ENCODE measurements around the gene SH3GL3. TPM values are rescaled to one million over a fixed set of nuclear protein-coding genes. Genes with fewer than 3 reads are reported as not detected.

Gene SH3GL3
- total RNA-seq, 2 donors from 2014 or later, result 3.5 to 3.8 TPM

DNA sequence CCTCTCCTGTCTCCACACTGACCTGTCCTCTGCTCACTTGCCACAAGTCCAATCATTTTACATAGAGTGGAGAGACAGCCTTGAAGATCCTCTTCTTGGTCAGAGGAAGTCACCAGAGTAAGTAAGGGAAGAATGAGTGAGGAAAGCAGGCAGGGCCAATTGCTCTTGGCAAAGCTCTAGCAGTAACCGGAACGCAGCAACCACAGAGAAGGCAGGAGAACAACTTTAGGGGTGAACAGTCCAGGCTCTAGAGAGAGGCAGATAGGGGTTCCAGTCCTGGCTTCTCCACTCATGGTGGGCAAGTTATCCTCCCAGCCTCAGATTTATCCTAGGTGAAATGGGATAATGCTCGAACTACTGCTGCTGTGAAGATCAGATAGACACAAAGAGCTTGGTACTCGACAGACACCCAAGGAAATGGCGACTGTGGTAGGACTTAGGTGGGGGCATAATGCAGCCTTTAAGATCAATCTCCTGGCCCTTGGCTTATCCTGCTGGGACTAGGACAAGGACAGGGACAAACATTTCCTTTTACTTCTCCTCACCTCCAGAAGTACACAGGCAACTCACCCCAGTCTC lies 205.6 kb downstream of the SH3GL3 start:
- Histone ChIP-seq H3K27me3 (ENCODE audit: control insufficient read depth, insufficient read depth, low read length, poor library complexity, severe bottlenecking) (peaks cover 44% of the 10 kb centered on the region), H3K36me3 (ENCODE audit: control insufficient read depth, insufficient read depth, low read length) (no peaks in the 10 kb centered on the region), H3K27ac (ENCODE audit: low read depth, low read length) (no peak overlapping the region), H3K4me3 (ENCODE audit: low read length) (no peak overlapping the region), H3K9ac (ENCODE audit: extremely low read depth, low read length, poor library complexity, severe bottlenecking) (no peak overlapping the region), H3K9me3 (ENCODE audit: control insufficient read depth, low read length) (no peaks in the 10 kb centered on the region), H3K4me1 (ENCODE audit: control insufficient read depth, insufficient read depth, low read length) (no peaks in the 10 kb centered on the region)
- TF ChIP-seq, protein P1, sequence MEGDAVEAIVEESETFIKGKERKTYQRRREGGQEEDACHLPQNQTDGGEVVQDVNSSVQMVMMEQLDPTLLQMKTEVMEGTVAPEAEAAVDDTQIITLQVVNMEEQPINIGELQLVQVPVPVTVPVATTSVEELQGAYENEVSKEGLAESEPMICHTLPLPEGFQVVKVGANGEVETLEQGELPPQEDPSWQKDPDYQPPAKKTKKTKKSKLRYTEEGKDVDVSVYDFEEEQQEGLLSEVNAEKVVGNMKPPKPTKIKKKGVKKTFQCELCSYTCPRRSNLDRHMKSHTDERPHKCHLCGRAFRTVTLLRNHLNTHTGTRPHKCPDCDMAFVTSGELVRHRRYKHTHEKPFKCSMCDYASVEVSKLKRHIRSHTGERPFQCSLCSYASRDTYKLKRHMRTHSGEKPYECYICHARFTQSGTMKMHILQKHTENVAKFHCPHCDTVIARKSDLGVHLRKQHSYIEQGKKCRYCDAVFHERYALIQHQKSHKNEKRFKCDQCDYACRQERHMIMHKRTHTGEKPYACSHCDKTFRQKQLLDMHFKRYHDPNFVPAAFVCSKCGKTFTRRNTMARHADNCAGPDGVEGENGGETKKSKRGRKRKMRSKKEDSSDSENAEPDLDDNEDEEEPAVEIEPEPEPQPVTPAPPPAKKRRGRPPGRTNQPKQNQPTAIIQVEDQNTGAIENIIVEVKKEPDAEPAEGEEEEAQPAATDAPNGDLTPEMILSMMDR (conservative IDR thresholded peaks at IDR 0.05), result no peak
- H3K27ac Mint-ChIP-seq, result no peak overlapping the region
- H3K27me3 Mint-ChIP-seq (ENCODE audit: insufficient read depth), result peaks cover 65% of the 10 kb centered on the region
- no peaks in the 10 kb centered on the region for H3K4me1 Mint-ChIP-seq
- no peaks in the 10 kb centered on the region for H3K9me3 Mint-ChIP-seq
- peak overlapping the region; percentile 36 for H3K4me3 Mint-ChIP-seq
- no peaks in the 10 kb centered on the region for H3K36me3 Mint-ChIP-seq (ENCODE audit: low read depth)
- no peak for DNase-seq
- 95% methylated on average over 5 of the region's 5 CpGs for WGBS, 2 experiments (ENCODE audit: insufficient coverage in 1 of 2, insufficient read length in 1 of 2)

DNA sequence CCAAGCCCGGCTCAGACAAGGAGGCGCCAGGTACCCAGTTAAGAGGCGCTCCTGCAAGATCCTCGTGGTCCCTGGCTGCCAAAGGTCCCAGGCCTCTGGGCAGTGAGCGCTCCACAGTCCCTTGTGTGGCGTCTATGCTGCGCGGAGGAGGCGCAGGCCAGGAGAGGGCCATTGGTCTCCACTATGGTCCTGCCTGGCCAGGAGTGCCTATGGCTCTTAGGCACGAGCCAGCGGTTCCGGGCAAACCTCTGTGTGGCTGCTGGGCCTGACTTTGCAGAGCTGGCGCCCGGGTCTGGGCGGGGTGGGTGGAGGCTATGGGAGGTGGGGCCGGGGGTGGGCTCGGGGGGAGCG lies 206.1 kb downstream of the SH3GL3 start:
- no peak overlapping the region for H3K27ac Mint-ChIP-seq
- H3K4me1 Mint-ChIP-seq, result no peaks in the 10 kb centered on the region
- Histone ChIP-seq H3K27ac (ENCODE audit: low read depth, low read length) (no peak overlapping the region), H3K36me3 (ENCODE audit: control insufficient read depth, insufficient read depth, low read length) (no peaks in the 10 kb centered on the region), H3K4me3 (ENCODE audit: low read length) (no peak overlapping the region), H3K9me3 (ENCODE audit: control insufficient read depth, low read length) (no peaks in the 10 kb centered on the region), H3K27me3 (ENCODE audit: control insufficient read depth, insufficient read depth, low read length, poor library complexity, severe bottlenecking) (peaks cover 44% of the 10 kb centered on the region), H3K9ac (ENCODE audit: extremely low read depth, low read length, poor library complexity, severe bottlenecking) (no peak overlapping the region), H3K4me1 (ENCODE audit: control insufficient read depth, insufficient read depth, low read length) (no peaks in the 10 kb centered on the region)
- no peaks in the 10 kb centered on the region for H3K9me3 Mint-ChIP-seq
- H3K27me3 Mint-ChIP-seq (ENCODE audit: insufficient read depth), result peaks cover 63% of the 10 kb centered on the region
- TF ChIP-seq, protein P1 (conservative IDR thresholded peaks at IDR 0.05), result no peak
- no peaks in the 10 kb centered on the region for H3K36me3 Mint-ChIP-seq (ENCODE audit: low read depth)
- DNase-seq, result peak; percentile 84
- H3K4me3 Mint-ChIP-seq, result peak overlapping the region; percentile 36
- WGBS, 2 experiments (ENCODE audit: insufficient coverage in 1 of 2, insufficient read length in 1 of 2), result 44 to 78% methylated on average over 7 to 15 of the region's 18 CpGs

GRCh38 chr15:83653639-83654378 lies 206.7 kb downstream of the SH3GL3 start, which contains the start of gene ADAMTSL3:
ADAMTSL3 (plus strand) TSS chr15:83654123; CDS start chr15:83655762, 1,639 bp downstream.
- no peaks in the 10 kb centered on the region for H3K9me3 ChIP-seq (ENCODE audit: control insufficient read depth, low read length)
- H3K36me3 ChIP-seq (ENCODE audit: control insufficient read depth, insufficient read depth, low read length), result no peaks in the 10 kb centered on the region
- Mint-ChIP-seq H3K27me3 (ENCODE audit: insufficient read depth) (peaks cover 57% of the 10 kb centered on the region), H3K4me1 (no peaks in the 10 kb centered on the region), H3K27ac (no peak within 1 kb of the TSS), H3K36me3 (ENCODE audit: low read depth) (no peaks in the 10 kb centered on the region), H3K4me3 (peak within 1 kb of the TSS; percentile 58), H3K9me3 (no peaks in the 10 kb centered on the region)
- DNase-seq, result peak; percentile 89
- no peak within 1 kb of the TSS for H3K9ac ChIP-seq (ENCODE audit: extremely low read depth, low read length, poor library complexity, severe bottlenecking)
- H3K27ac ChIP-seq (ENCODE audit: low read depth, low read length), result no peak within 1 kb of the TSS
- H3K4me1 ChIP-seq (ENCODE audit: control insufficient read depth, insufficient read depth, low read length), result no peaks in the 10 kb centered on the region
- TF ChIP-seq, protein P1 (conservative IDR thresholded peaks at IDR 0.05), result no peak
- peak within 1 kb of the TSS; percentile 76 for H3K4me3 ChIP-seq (ENCODE audit: low read length)
- peaks cover 44% of the 10 kb centered on the region for H3K27me3 ChIP-seq (ENCODE audit: control insufficient read depth, insufficient read depth, low read length, poor library complexity, severe bottlenecking)
- WGBS, 2 experiments (ENCODE audit: insufficient coverage in 1 of 2, insufficient read length in 1 of 2), result 1% methylated on average over 33 to 105 of the region's 105 CpGs
